ENCODE results near the gene AP1G2. TPM values are rescaled to one million over a fixed set of nuclear protein-coding genes. Genes with fewer than 3 reads are reported as not detected.
A peak's percentile ranks its signal among the peaks of the same experiment; 100 is the strongest.

AP1G2 gene
- total and polyA plus RNA-seq, 2 of the 13 experiments (the other 11 are each of a cell fraction or from before 2014, with no cell fraction given), result 96.9 to 611 TPM

GRCh38 chr14:23565626-23566025 lies 2.0 kb downstream of the AP1G2 start (continued):
- TF ChIP-seq, protein P1, sequence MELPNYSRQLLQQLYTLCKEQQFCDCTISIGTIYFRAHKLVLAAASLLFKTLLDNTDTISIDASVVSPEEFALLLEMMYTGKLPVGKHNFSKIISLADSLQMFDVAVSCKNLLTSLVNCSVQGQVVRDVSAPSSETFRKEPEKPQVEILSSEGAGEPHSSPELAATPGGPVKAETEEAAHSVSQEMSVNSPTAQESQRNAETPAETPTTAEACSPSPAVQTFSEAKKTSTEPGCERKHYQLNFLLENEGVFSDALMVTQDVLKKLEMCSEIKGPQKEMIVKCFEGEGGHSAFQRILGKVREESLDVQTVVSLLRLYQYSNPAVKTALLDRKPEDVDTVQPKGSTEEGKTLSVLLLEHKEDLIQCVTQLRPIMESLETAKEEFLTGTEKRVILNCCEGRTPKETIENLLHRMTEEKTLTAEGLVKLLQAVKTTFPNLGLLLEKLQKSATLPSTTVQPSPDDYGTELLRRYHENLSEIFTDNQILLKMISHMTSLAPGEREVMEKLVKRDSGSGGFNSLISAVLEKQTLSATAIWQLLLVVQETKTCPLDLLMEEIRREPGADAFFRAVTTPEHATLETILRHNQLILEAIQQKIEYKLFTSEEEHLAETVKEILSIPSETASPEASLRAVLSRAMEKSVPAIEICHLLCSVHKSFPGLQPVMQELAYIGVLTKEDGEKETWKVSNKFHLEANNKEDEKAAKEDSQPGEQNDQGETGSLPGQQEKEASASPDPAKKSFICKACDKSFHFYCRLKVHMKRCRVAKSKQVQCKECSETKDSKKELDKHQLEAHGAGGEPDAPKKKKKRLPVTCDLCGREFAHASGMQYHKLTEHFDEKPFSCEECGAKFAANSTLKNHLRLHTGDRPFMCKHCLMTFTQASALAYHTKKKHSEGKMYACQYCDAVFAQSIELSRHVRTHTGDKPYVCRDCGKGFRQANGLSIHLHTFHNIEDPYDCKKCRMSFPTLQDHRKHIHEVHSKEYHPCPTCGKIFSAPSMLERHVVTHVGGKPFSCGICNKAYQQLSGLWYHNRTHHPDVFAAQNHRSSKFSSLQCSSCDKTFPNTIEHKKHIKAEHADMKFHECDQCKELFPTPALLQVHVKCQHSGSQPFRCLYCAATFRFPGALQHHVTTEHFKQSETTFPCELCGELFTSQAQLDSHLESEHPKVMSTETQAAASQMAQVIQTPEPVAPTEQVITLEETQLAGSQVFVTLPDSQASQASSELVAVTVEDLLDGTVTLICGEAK (IDR thresholded peaks at IDR 0.05), result no peak
- TF ChIP-seq, protein P1 (CRISPR knock-in tag; IDR thresholded peaks at IDR 0.05), result 0 out of 2 replicates have a peak, but pooled peaks have one; percentile 14
- TF ChIP-seq DMAP1 (CRISPR knock-in tag; IDR thresholded peaks at IDR 0.05), result no peak
- TF ChIP-seq HOXA5 (CRISPR knock-in tag; IDR thresholded peaks at IDR 0.05), result no peak
- no peak for TF ChIP-seq TP53 (CRISPR knock-in tag; conservative IDR thresholded peaks at IDR 0.05)
- TF ChIP-seq, protein P2, sequence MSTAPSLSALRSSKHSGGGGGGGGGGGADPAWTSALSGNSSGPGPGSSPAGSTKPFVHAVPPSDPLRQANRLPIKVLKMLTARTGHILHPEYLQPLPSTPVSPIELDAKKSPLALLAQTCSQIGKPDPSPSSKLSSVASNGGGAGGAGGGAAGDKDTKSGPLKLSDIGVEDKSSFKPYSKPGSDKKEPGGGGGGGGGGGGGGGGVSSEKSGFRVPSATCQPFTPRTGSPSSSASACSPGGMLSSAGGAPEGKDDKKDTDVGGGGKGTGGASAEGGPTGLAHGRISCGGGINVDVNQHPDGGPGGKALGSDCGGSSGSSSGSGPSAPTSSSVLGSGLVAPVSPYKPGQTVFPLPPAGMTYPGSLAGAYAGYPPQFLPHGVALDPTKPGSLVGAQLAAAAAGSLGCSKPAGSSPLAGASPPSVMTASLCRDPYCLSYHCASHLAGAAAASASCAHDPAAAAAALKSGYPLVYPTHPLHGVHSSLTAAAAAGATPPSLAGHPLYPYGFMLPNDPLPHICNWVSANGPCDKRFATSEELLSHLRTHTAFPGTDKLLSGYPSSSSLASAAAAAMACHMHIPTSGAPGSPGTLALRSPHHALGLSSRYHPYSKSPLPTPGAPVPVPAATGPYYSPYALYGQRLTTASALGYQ (CRISPR knock-in tag; IDR thresholded peaks at IDR 0.05), result no peak
- TF ChIP-seq NR2F6 (IDR thresholded peaks at IDR 0.05), result no peak
- no peak for TF ChIP-seq NR2F6 (CRISPR knock-in tag; IDR thresholded peaks at IDR 0.05)
- TF ChIP-seq REPIN1 (CRISPR knock-in tag; IDR thresholded peaks at IDR 0.05; ENCODE audit: borderline replicate concordance, low read depth), result no peak
- TF ChIP-seq PLRG1 (conservative IDR thresholded peaks at IDR 0.05), result no peak
- no peak for TF ChIP-seq KDM4B (CRISPR knock-in tag; IDR thresholded peaks at IDR 0.05)
- no peak for TF ChIP-seq HNF1A (IDR thresholded peaks at IDR 0.05; ENCODE audit: low read depth)
- TF ChIP-seq HNF1A (CRISPR knock-in tag; IDR thresholded peaks at IDR 0.05; ENCODE audit: borderline replicate concordance), result no peak
- TF ChIP-seq, protein P3, sequence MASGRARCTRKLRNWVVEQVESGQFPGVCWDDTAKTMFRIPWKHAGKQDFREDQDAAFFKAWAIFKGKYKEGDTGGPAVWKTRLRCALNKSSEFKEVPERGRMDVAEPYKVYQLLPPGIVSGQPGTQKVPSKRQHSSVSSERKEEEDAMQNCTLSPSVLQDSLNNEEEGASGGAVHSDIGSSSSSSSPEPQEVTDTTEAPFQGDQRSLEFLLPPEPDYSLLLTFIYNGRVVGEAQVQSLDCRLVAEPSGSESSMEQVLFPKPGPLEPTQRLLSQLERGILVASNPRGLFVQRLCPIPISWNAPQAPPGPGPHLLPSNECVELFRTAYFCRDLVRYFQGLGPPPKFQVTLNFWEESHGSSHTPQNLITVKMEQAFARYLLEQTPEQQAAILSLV (CRISPR knock-in tag; IDR thresholded peaks at IDR 0.05; ENCODE audit: borderline replicate concordance), result 0 out of 2 replicates have a peak, but pooled peaks have one; percentile 58
- TF ChIP-seq TCF12 (IDR thresholded peaks at IDR 0.05), result no peak
- TF ChIP-seq TCF12 (CRISPR knock-in tag; IDR thresholded peaks at IDR 0.05), result no peak
